C4-2B (cell line): Measurements from ENCODE around the gene MYBPC2.

ENCODE experiments used
- ZFX ChIP-seq: fragments of 450-650 bp; IDR thresholded peaks from 2 replicates; pipeline ENCODE4 v1.6.1; 2017
- TF ChIP-seq, protein P1 (sequence below): fragments of 450-650 bp; conservative IDR thresholded peaks from 2 replicates; pipeline ENCODE4 v1.5.1; 2017; ENCODE audit warnings: mild to moderate bottlenecking

GRCh38 chr19:50478901-50479715 lies 46.4 kb downstream of the MYBPC2 start:
- TF ChIP-seq, protein P1, sequence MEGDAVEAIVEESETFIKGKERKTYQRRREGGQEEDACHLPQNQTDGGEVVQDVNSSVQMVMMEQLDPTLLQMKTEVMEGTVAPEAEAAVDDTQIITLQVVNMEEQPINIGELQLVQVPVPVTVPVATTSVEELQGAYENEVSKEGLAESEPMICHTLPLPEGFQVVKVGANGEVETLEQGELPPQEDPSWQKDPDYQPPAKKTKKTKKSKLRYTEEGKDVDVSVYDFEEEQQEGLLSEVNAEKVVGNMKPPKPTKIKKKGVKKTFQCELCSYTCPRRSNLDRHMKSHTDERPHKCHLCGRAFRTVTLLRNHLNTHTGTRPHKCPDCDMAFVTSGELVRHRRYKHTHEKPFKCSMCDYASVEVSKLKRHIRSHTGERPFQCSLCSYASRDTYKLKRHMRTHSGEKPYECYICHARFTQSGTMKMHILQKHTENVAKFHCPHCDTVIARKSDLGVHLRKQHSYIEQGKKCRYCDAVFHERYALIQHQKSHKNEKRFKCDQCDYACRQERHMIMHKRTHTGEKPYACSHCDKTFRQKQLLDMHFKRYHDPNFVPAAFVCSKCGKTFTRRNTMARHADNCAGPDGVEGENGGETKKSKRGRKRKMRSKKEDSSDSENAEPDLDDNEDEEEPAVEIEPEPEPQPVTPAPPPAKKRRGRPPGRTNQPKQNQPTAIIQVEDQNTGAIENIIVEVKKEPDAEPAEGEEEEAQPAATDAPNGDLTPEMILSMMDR = no peak; the same call in 1 of the 2 replicates
- TF ChIP-seq ZFX = no peak
